ENCODE data around the gene PPM1H. TPM values are rescaled to one million over a fixed set of nuclear protein-coding genes. Genes with fewer than 3 reads are reported as not detected.

Gene PPM1H
- total and polyA plus RNA-seq, 2 of the 8 experiments (the other 6 are each of a cell fraction or from before 2014, with no cell fraction given) = 16.4 to 36.1 TPM

- TF ChIP-seq RFX5 (IDR thresholded peaks at IDR 0.05; ENCODE audit: borderline replicate concordance, low read depth, low read length) (no peak), SIX5 (IDR thresholded peaks at IDR 0.05; ENCODE audit: low read depth, low read length) (no peak), GTF2F1 (IDR thresholded peaks at IDR 0.05; ENCODE audit: borderline replicate concordance, low read depth, low read length) (no peak), PHF8 (conservative IDR thresholded peaks at IDR 0.05; ENCODE audit: low read depth, low read length) (no peak), SUZ12 (IDR thresholded peaks at IDR 0.05; ENCODE audit: low read length) (no peak)
- TF ChIP-seq, protein P1, sequence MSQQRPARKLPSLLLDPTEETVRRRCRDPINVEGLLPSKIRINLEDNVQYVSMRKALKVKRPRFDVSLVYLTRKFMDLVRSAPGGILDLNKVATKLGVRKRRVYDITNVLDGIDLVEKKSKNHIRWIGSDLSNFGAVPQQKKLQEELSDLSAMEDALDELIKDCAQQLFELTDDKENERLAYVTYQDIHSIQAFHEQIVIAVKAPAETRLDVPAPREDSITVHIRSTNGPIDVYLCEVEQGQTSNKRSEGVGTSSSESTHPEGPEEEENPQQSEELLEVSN (IDR thresholded peaks at IDR 0.05) = no peak
These were observed 24.3 kb downstream of the PPM1H start (continued) for GRCh38 chr12:62910549-62911169.
